IMR-90 (cell line): ENCODE measurements around the gene SENP2. TPM values are rescaled to one million over a fixed set of nuclear protein-coding genes. Genes with fewer than 3 reads are reported as not detected.

ENCODE experiments used
- ATAC-seq: fragments of 200-7000 bp; cut with Tn5 transposase; 2 replicates; pipeline ENCODE4 v1.9.1; 2020; ENCODE audit warnings: low read depth, mild to moderate bottlenecking, moderate library complexity
- BruUV-seq: library from RNA; stranded (reverse); fragments of 400-500 nt; replicated peaks from 2 replicates; lab custom pipeline; 2021; lab: Mats Ljungman, UMichigan
- CTCF ChIA-PET: fragments of 300-600 bp; formaldehyde crosslinking; extraction: SDS; loops from one replicate; lab custom pipeline; 2021; ENCODE audit warnings: antibody characterized with exemption; lab: Yijun Ruan, JAX
- POLR2A ChIA-PET: fragments of 300-600 bp; sonication (Branson Sonifier 250); formaldehyde crosslinking; loops from one replicate; lab custom pipeline; 2022; ENCODE audit warnings: antibody characterized with exemption; ENCODE audit not compliant: unreplicated experiment; lab: Charles Lee
- DNase-seq: peaks from one replicate; pipeline ENCODE4 v3.0.0; 2013
- H2AFZ ChIP-seq: replicated peaks from 2 replicates; pipeline ENCODE3; 2013; ENCODE audit warnings: low read length, mild to moderate bottlenecking; ENCODE audit not compliant: poor library complexity
- H2AK5ac ChIP-seq: 2 replicates; pipeline ENCODE4 v1.6.1; 2013; ENCODE audit warnings: low read depth, low read length, inconsistent platforms
- H2AK9ac ChIP-seq: replicated peaks from 2 replicates; pipeline ENCODE3; 2013; ENCODE audit warnings: mild to moderate bottlenecking, low read depth, low read length, moderate library complexity; ENCODE audit not compliant: poor library complexity
- H2BK120ac ChIP-seq: 2 replicates; pipeline ENCODE4 v1.6.1; 2013; ENCODE audit warnings: low read depth, low read length, inconsistent platforms
- H2BK15ac ChIP-seq: 3 replicates; pipeline ENCODE4 v1.6.1; 2013; ENCODE audit warnings: low read depth, low read length, inconsistent platforms
- H2BK20ac ChIP-seq: 2 replicates; pipeline ENCODE4 v1.6.1; 2013; ENCODE audit warnings: low read depth, mild to moderate bottlenecking, inconsistent platforms, low read length, moderate library complexity
- H2BK5ac ChIP-seq: 2 replicates; pipeline ENCODE4 v1.6.1; 2013; ENCODE audit warnings: mild to moderate bottlenecking, low read depth, low read length, inconsistent platforms; ENCODE audit not compliant: poor library complexity, severe bottlenecking
- H3K14ac ChIP-seq: replicated peaks from 2 replicates; pipeline ENCODE4 v1.6.1; 2013; ENCODE audit warnings: low read depth, low read length, inconsistent platforms
- H3K18ac ChIP-seq: 2 replicates; pipeline ENCODE4 v1.6.1; 2013; ENCODE audit warnings: low read depth, low read length, control low read depth
- H3K23ac ChIP-seq: 2 replicates; pipeline ENCODE4 v1.6.1; 2013; ENCODE audit warnings: low read depth, low read length, inconsistent platforms
- H3K27ac ChIP-seq: 2 replicates; pipeline ENCODE4 v1.5.1; 2013; ENCODE audit warnings: mild to moderate bottlenecking, control low read depth, low read length; ENCODE audit not compliant: insufficient read depth
- H3K27me3 ChIP-seq: 2 replicates; pipeline ENCODE4 v1.6.1; 2013; ENCODE audit warnings: low read length; ENCODE audit not compliant: control insufficient read depth, insufficient read depth
- H3K36me3 ChIP-seq: 2 replicates; pipeline ENCODE4 v1.6.1; 2013; ENCODE audit warnings: low read length, mixed read lengths; ENCODE audit not compliant: control insufficient read depth, insufficient read depth
- H3K4ac ChIP-seq: 2 replicates; pipeline ENCODE4 v1.6.1; 2013; ENCODE audit warnings: low read depth, low read length, inconsistent platforms
- H3K4me1 ChIP-seq: 2 replicates; pipeline ENCODE4 v1.6.1; 2013; ENCODE audit warnings: low read length, mixed read lengths; ENCODE audit not compliant: control insufficient read depth, insufficient read depth
- H3K4me2 ChIP-seq: 2 replicates; pipeline ENCODE4 v1.6.1; 2013; ENCODE audit warnings: low read depth, mild to moderate bottlenecking, control low read depth, low read length, moderate library complexity
- H3K4me3 ChIP-seq: 2 replicates; pipeline ENCODE4 v1.5.1; 2013; ENCODE audit warnings: low read depth, mild to moderate bottlenecking, control low read depth, low read length, moderate library complexity; ENCODE audit not compliant: insufficient read depth
- H3K56ac ChIP-seq: 2 replicates; pipeline ENCODE4 v1.6.1; 2013; ENCODE audit warnings: low read length, inconsistent platforms; ENCODE audit not compliant: insufficient read depth; ENCODE audit errors: extremely low read depth
- H3K79me1 ChIP-seq, 2 experiments: 2 replicates each; pipeline ENCODE4 v1.6.1; 2013; ENCODE audit warnings: low read length in 2 of 2, inconsistent platforms in 1 of 2, low read depth in 1 of 2
- H3K9ac ChIP-seq: 2 replicates; pipeline ENCODE4 v1.6.1; 2013; ENCODE audit warnings: low read depth, low read length, control low read depth
- H3K9me1 ChIP-seq: 2 replicates; pipeline ENCODE4 v1.6.1; 2013; ENCODE audit warnings: low read length, inconsistent platforms; ENCODE audit not compliant: insufficient read depth
- H3K9me3 ChIP-seq: 2 replicates; pipeline ENCODE4 v1.6.1; 2013; ENCODE audit warnings: low read length; ENCODE audit not compliant: control insufficient read depth, insufficient read depth
- H4K20me1 ChIP-seq: 2 replicates; pipeline ENCODE4 v1.6.1; 2013; ENCODE audit warnings: low read length, inconsistent platforms; ENCODE audit not compliant: insufficient read depth
- H4K5ac ChIP-seq: 2 replicates; pipeline ENCODE4 v1.6.1; 2013; ENCODE audit warnings: mild to moderate bottlenecking, low read depth, low read length, control low read depth
- H4K8ac ChIP-seq, 2 experiments: 2 replicates each; pipeline ENCODE4 v1.6.1; 2013; ENCODE audit warnings: low read depth in 2 of 2, low read length in 2 of 2, control low read depth in 1 of 2, inconsistent platforms in 1 of 2
- H4K91ac ChIP-seq: 2 replicates; pipeline ENCODE4 v1.6.1; 2013; ENCODE audit warnings: low read depth, low read length, inconsistent platforms; ENCODE audit not compliant: insufficient read depth
- BHLHE40 ChIP-seq: fragments of 150-350 bp; IDR thresholded peaks from 2 replicates; pipeline ENCODE4 v1.6.1; 2016; ENCODE audit warnings: mild to moderate bottlenecking, low read depth, low read length
- MAFK ChIP-seq: IDR thresholded peaks from 2 replicates; pipeline ENCODE4 v1.6.1; 2012; ENCODE audit warnings: low read depth, low read length, improper control_type of control experiment
- MAZ ChIP-seq: IDR thresholded peaks from 2 replicates; pipeline ENCODE4 v1.6.1; 2012; ENCODE audit warnings: low read depth, mild to moderate bottlenecking, low read length, improper control_type of control experiment, moderate library complexity, borderline replicate concordance
- MXI1 ChIP-seq: IDR thresholded peaks from 2 replicates; pipeline ENCODE4 v1.6.1; 2012; ENCODE audit warnings: low read depth, mild to moderate bottlenecking, low read length, moderate library complexity, borderline replicate concordance
- NFE2L2 ChIP-seq: fragments of 150-350 bp; IDR thresholded peaks from 2 replicates; pipeline ENCODE4 v1.6.1; 2016; ENCODE audit warnings: low read depth, mild to moderate bottlenecking, low read length
- POLR2A ChIP-seq: IDR thresholded peaks from 2 replicates; pipeline ENCODE4 v1.6.1; 2012; ENCODE audit warnings: mild to moderate bottlenecking, low read depth, low read length
- RAD21 ChIP-seq: IDR thresholded peaks from 2 replicates; pipeline ENCODE4 v1.6.1; 2012; ENCODE audit warnings: low read length, improper control_type of control experiment
- RCOR1 ChIP-seq: IDR thresholded peaks from 2 replicates; pipeline ENCODE4 v1.6.1; 2012; ENCODE audit warnings: mild to moderate bottlenecking, low read length, improper control_type of control experiment; ENCODE audit not compliant: insufficient replicate concordance
- RFX5 ChIP-seq: IDR thresholded peaks from 2 replicates; pipeline ENCODE4 v1.8.0; 2012; ENCODE audit warnings: low read depth, mild to moderate bottlenecking, low read length, moderate library complexity
- USF2 ChIP-seq: fragments of 150-350 bp; IDR thresholded peaks from 2 replicates; pipeline ENCODE4 v1.6.1; 2017; ENCODE audit warnings: mild to moderate bottlenecking, antibody characterized with exemption, low read length, low read depth
- WGBS, 2 experiments: methylation state at CpG; one replicate each; pipeline versions ENCODE4 v1.1.5 to v1.1.7; 2013; ENCODE audit warnings: missing lambda C conversion rate in 2 of 2; ENCODE audit not compliant: insufficient read length in 1 of 2; ENCODE audit errors: extremely low coverage in 2 of 2; 5-methylcytosine and 5-hydroxymethylcytosine counted together
- dilution Hi-C: fragments of 300-500 bp; cut with HindIII; formaldehyde crosslinking; loops from one replicate; pipeline ENCODE4 v1.14.3; 2018; ENCODE audit warnings: low sequenced_read_pairs; ENCODE audit not compliant: unreplicated experiment
- in situ Hi-C: fragments of 300-500 bp; cut with MboI; formaldehyde crosslinking; loops from 3 replicates; pipeline ENCODE4 v1.14.3; 2019; ENCODE audit warnings: low sequenced_read_pairs, inconsistent platforms, mixed read lengths
- intact Hi-C: fragments of 100-400 bp; cut with micrococcal nuclease; formaldehyde crosslinking; loops from 2 replicates; pipeline ENCODE4 v1.10.0; 2022
- polyA plus RNA-seq, 3 experiments: library from polyadenylated mRNA; depleted of rRNA; stranded (reverse); fragments of >200 nt; gene quantifications; 2 replicates each; pipeline ENCODE4 v1.2.3, GENCODE V29; 2012; ENCODE audit warnings: low replicate concordance in 1 of 3
- total RNA-seq: library from RNA; depleted of rRNA; stranded (reverse); fragments of >200 nt; gene quantifications from 2 replicates; pipeline ENCODE4 v1.2.3, GENCODE V29; 2012
- TF ChIP-seq, protein P1 (sequence below): fragments of 150-350 bp; IDR thresholded peaks from 2 replicates; pipeline ENCODE4 v1.6.1; 2016; ENCODE audit warnings: low read depth, mild to moderate bottlenecking, low read length, moderate library complexity, borderline replicate concordance

Gene SENP2
- total and polyA plus RNA-seq, 2 of the 4 experiments (the other 2 are of a cell fraction) = 9.4 to 15.2 TPM

GRCh38 chr3:185560676-185561075, 25.4 kb upstream of the SENP2 start:
- no peak overlapping the region for H3K9ac ChIP-seq
- no peak overlapping the region for H3K27ac ChIP-seq
- DNase-seq (no peak), ATAC-seq (no peak)
- H4K5ac ChIP-seq = no peak overlapping the region
- POLR2A ChIA-PET = no interaction called here
- no peak overlapping the region for H4K91ac ChIP-seq
- no peaks in the 10 kb centered on the region for H3K9me3 ChIP-seq
- no peak overlapping the region for H3K18ac ChIP-seq
- no peak overlapping the region for H3K4me2 ChIP-seq
- H3K27me3 ChIP-seq = peaks cover 12% of the 10 kb centered on the region
- no peak overlapping the region for H2BK20ac ChIP-seq
- H3K4me1 ChIP-seq = no peaks in the 10 kb centered on the region
- no peaks in the 10 kb centered on the region for H3K36me3 ChIP-seq
- no peaks in the 10 kb centered on the region for H4K20me1 ChIP-seq
- H3K56ac ChIP-seq = no peak overlapping the region
- dilution Hi-C loops = no loop called here
- H3K4ac ChIP-seq = no peak overlapping the region
- no peak overlapping the region for H3K14ac ChIP-seq
- no CpG with 5 or more reads among the region's 13 CpGs for WGBS, 2 experiments
- H2BK5ac ChIP-seq = no peak overlapping the region
- BruUV-seq = no TSS peak
- H2BK15ac ChIP-seq = no peak overlapping the region
- no peak overlapping the region for H2AK9ac ChIP-seq
- CTCF ChIA-PET = no interaction called here
- H2AK5ac ChIP-seq = no peak overlapping the region
- no peaks in the 10 kb centered on the region for H3K79me1 ChIP-seq
- TF ChIP-seq RFX5 (no peak), RCOR1 (no peak), POLR2A (no peak), RAD21 (no peak), MAFK (no peak), USF2 (no peak), NFE2L2 (no peak), BHLHE40 (no peak), MAZ (no peak), MXI1 (no peak)
- TF ChIP-seq, protein P1, sequence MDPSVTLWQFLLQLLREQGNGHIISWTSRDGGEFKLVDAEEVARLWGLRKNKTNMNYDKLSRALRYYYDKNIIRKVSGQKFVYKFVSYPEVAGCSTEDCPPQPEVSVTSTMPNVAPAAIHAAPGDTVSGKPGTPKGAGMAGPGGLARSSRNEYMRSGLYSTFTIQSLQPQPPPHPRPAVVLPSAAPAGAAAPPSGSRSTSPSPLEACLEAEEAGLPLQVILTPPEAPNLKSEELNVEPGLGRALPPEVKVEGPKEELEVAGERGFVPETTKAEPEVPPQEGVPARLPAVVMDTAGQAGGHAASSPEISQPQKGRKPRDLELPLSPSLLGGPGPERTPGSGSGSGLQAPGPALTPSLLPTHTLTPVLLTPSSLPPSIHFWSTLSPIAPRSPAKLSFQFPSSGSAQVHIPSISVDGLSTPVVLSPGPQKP = no peak
- no peak overlapping the region for H2AFZ ChIP-seq
- H3K23ac ChIP-seq = no peak overlapping the region
- intact Hi-C loops = no loop called here
- H3K4me3 ChIP-seq = no peak overlapping the region
- in situ Hi-C loops = no loop called here
- H2BK120ac ChIP-seq = no peak overlapping the region
- no peaks in the 10 kb centered on the region for H3K9me1 ChIP-seq
- no peak overlapping the region for H4K8ac ChIP-seq
